Parathyroid adenoma (tissue), 2 donors: ENCODE data around the gene RAVER2.

Source experiments
- H2AFZ ChIP-seq: fragments of 300-600 bp; sonication (generic); one replicate; pipeline ENCODE4 v1.7.0; 2017; ENCODE audit warnings: antibody characterized with exemption, mild to moderate bottlenecking
- H3K27ac ChIP-seq: fragments of 300-600 bp; sonication (generic); one replicate; pipeline ENCODE4 v1.7.0; 2017
- H3K27me3 ChIP-seq: fragments of 300-600 bp; sonication (generic); one replicate; pipeline ENCODE4 v1.7.0; 2017; ENCODE audit warnings: low read length; ENCODE audit not compliant: control insufficient read depth, insufficient read depth
- H3K36me3 ChIP-seq: fragments of 300-600 bp; sonication (generic); one replicate; pipeline ENCODE4 v1.7.0; 2017; ENCODE audit warnings: low read length; ENCODE audit not compliant: control insufficient read depth, insufficient read depth
- H3K4me1 ChIP-seq: fragments of 300-600 bp; sonication (generic); one replicate; pipeline ENCODE4 v1.7.0; 2017; ENCODE audit warnings: control low read depth
- H3K4me2 ChIP-seq: fragments of 300-600 bp; sonication (generic); one replicate; pipeline ENCODE4 v1.7.0; 2017; ENCODE audit warnings: low read length
- H3K4me3 ChIP-seq: fragments of 300-600 bp; sonication (generic); one replicate; pipeline ENCODE4 v1.7.0; 2017; ENCODE audit warnings: low read depth, low read length
- H3K79me2 ChIP-seq: fragments of 300-600 bp; sonication (generic); one replicate; pipeline ENCODE4 v1.7.0; 2017; ENCODE audit warnings: control low read depth
- H3K9ac ChIP-seq: fragments of 300-600 bp; sonication (generic); one replicate; pipeline ENCODE4 v1.7.0; 2017; ENCODE audit warnings: mild to moderate bottlenecking
- H3K9me3 ChIP-seq: fragments of 300-600 bp; sonication (generic); one replicate; pipeline ENCODE4 v1.7.0; 2017; ENCODE audit warnings: low read length; ENCODE audit not compliant: control insufficient read depth
- CTCF ChIP-seq: fragments of 300-600 bp; sonication (generic); IDR thresholded peaks from one replicate; pipeline ENCODE4 v1.7.0; 2017; ENCODE audit warnings: antibody characterized with exemption, mild to moderate bottlenecking
- donor health status: primary hyperparathyroidism.

Gene RAVER2

DNA sequence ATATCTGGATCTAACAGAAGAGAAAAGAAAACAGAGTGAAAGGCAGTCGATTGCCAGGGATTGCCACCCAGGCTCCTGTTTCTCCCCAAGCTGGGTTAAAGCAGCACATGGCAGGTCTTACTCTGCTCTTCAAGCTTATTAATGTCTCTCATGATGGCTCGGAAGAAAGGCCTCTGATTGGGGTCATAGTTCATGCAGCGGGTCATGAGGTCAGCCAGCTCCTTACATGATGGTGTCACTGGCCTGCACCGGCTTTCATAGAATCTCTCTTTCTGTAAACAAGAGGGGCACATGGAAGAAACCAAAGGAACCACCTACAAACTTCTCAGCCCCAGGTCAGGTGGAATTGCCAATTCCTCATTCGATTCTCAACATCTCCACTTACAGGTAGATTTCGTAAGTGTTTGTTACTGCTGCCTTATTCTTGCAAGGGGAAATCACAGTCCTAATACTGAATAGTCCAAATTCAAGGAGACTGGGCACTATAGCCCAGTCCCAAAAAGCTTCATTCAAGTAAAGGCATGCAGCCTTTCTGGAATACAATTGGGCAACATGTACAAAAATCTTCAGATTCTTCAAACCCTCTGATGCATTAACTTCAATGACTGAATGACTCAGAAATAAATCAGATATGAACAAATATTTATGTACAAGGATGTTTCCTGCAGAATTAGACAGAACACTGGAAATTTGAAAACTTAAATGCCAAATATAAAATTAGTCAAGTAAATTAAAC lies 96.6 kb downstream of the RAVER2 start:
- TF ChIP-seq CTCF, result no peak
- no peak overlapping the region for H3K27ac ChIP-seq
- H2AFZ ChIP-seq, result no peak overlapping the region
- H3K27me3 ChIP-seq, result no peaks in the 10 kb centered on the region
- H3K9ac ChIP-seq, result no peak overlapping the region
- no peak overlapping the region for H3K4me3 ChIP-seq
- no peaks in the 10 kb centered on the region for H3K79me2 ChIP-seq
- H3K36me3 ChIP-seq, result no peaks in the 10 kb centered on the region
- H3K4me2 ChIP-seq, result no peak overlapping the region
- H3K4me1 ChIP-seq, result peaks cover 5% of the 10 kb centered on the region
- no peaks in the 10 kb centered on the region for H3K9me3 ChIP-seq

GRCh38 chr1:64842224-64842623 lies 97.3 kb downstream of the RAVER2 start:
- Histone ChIP-seq H3K9me3 (no peaks in the 10 kb centered on the region), H3K4me1 (peaks cover 5% of the 10 kb centered on the region), H3K4me3 (no peak overlapping the region), H3K27me3 (no peaks in the 10 kb centered on the region), H3K4me2 (no peak overlapping the region), H3K79me2 (no peaks in the 10 kb centered on the region), H3K36me3 (no peaks in the 10 kb centered on the region), H3K9ac (no peak overlapping the region), H3K27ac (no peak overlapping the region), H2AFZ (no peak overlapping the region)
- TF ChIP-seq CTCF, result no peak

DNA sequence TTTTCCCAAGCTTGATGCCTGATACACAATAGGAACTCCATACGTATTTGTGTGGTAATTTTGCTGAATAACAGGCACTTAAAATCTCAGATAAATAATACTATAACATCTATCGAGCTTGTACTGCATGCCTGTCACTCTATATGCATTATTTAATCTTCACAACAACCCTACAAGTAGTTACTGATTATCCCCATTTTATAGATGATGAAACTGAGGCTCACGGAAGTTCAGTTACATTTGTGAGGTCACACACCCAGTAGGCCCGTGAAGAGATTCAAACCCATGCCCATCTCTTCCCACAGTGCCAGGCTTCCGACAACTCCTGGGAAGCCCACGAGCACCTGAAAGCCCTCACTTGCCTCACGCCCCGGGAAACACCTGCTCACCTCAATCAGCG lies 98.8 kb downstream of the RAVER2 start:
- Histone ChIP-seq H3K9ac (no peak overlapping the region), H3K4me1 (peaks cover 5% of the 10 kb centered on the region), H2AFZ (no peak overlapping the region), H3K9me3 (no peaks in the 10 kb centered on the region), H3K79me2 (no peaks in the 10 kb centered on the region), H3K36me3 (no peaks in the 10 kb centered on the region), H3K27ac (no peak overlapping the region), H3K27me3 (no peaks in the 10 kb centered on the region), H3K4me2 (no peak overlapping the region), H3K4me3 (no peak overlapping the region)
- TF ChIP-seq CTCF, result no peak

- Histone ChIP-seq H2AFZ (no peak overlapping the region), H3K9ac (no peak overlapping the region), H3K4me1 (peaks cover 5% of the 10 kb centered on the region), H3K27ac (no peak overlapping the region), H3K4me2 (no peak overlapping the region), H3K79me2 (no peaks in the 10 kb centered on the region), H3K27me3 (no peaks in the 10 kb centered on the region), H3K4me3 (no peak overlapping the region), H3K9me3 (no peaks in the 10 kb centered on the region), H3K36me3 (no peaks in the 10 kb centered on the region)
- no peak for TF ChIP-seq CTCF
These were observed 99.3 kb downstream of the RAVER2 start for GRCh38 chr1:64844175-64844574.

DNA sequence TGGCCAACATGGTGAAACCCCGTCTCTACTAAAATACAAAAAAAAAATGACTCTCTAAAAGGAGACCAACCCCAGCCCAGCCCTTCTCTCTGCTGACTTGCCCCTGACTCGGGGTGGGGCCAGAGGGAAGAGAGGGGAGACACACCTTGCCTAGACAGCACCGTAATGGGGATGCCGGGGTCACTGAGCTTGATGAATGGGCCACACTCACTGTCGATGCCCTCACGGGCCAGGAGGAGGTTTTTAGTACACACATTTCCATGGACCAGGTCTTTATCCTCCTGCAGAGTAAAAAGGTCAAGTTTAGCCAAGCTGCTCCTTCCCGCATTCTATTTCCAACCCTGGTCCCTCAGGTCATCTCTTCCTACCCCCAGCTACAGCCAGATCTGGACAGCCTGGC lies 99.7 kb downstream of the RAVER2 start:
- Histone ChIP-seq H3K36me3 (no peaks in the 10 kb centered on the region), H3K4me3 (no peak overlapping the region), H3K27ac (no peak overlapping the region), H3K27me3 (no peaks in the 10 kb centered on the region), H3K9me3 (no peaks in the 10 kb centered on the region), H3K4me1 (peaks cover 5% of the 10 kb centered on the region), H3K4me2 (no peak overlapping the region), H3K79me2 (no peaks in the 10 kb centered on the region), H2AFZ (no peak overlapping the region), H3K9ac (no peak overlapping the region)
- TF ChIP-seq CTCF, result no peak
